GM12892 (cell line): ENCODE measurements around the gene ASCC3.
A peak's percentile ranks its signal among the peaks of the same experiment; 100 is the strongest.
"Not testable (repeated sequence)": the region's sequence is repeated elsewhere in the genome, so short reads cannot be mapped to it uniquely, and the experiment has no call there.

Source experiments
- DNase-seq: peaks from one replicate; pipeline ENCODE4 v3.0.0; 2011; ENCODE audit not compliant: insufficient read length
- FAIRE-seq: peaks from 2 replicates; lab custom pipeline; 2011; peaks lifted over from hg19 to GRCh38; lab: Jason Lieb, UNC
- POLR2A ChIP-seq: IDR thresholded peaks from 2 replicates; pipeline ENCODE4 v1.6.1; 2011; ENCODE audit warnings: low read depth, low read length, control low read depth
- POLR2AphosphoS5 ChIP-seq: IDR thresholded peaks from 2 replicates; pipeline ENCODE4 v1.6.1; 2011; ENCODE audit warnings: low read depth, low read length, control low read depth
- TAF1 ChIP-seq: IDR thresholded peaks from 2 replicates; pipeline ENCODE4 v1.6.1; 2011; ENCODE audit warnings: low read depth, mild to moderate bottlenecking, control low read depth, low read length, borderline replicate concordance

ASCC3 gene

GRCh38 chr6:100671740-100672139 lies 209.4 kb downstream of the ASCC3 start:
- TF ChIP-seq POLR2A (no peak), TAF1 (no peak), POLR2AphosphoS5 (no peak)
- DNase-seq = no peak
- FAIRE-seq = no peak

DNA sequence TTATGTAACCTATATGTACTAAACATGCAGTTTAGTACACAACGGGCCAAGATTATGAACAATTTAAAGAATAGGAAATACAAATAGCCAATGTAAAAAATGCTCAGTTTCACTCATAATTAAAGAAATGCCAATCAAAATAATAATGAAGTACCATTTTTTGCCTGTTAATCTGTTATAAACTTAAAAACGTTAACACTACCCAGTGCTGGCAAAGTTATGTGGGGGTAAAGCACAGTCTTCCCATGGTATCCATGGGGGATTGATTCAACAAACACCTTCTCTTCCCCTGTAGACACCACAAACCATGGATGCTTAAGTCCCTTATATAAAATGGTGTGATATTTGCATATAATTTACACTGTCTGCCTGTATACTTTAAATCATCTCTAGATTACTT lies 211.1 kb downstream of the ASCC3 start:
- DNase-seq = no peak
- FAIRE-seq = no peak
- TF ChIP-seq POLR2A = no peak
- TF ChIP-seq TAF1 = no peak
- no peak for TF ChIP-seq POLR2AphosphoS5

GRCh38 chr6:100665041-100665380 lies 216.1 kb downstream of the ASCC3 start:
- TF ChIP-seq POLR2AphosphoS5 (no peak), TAF1 (no peak), POLR2A (no peak)
- DNase-seq (peak; percentile 0), FAIRE-seq (peak; percentile 83)

GRCh38 chr6:100664274-100665040 lies 216.7 kb downstream of the ASCC3 start:
- TF ChIP-seq POLR2A = no peak
- TF ChIP-seq TAF1 = no peak
- no peak for TF ChIP-seq POLR2AphosphoS5
- DNase-seq = no peak
- FAIRE-seq = peak; percentile 68

DNA sequence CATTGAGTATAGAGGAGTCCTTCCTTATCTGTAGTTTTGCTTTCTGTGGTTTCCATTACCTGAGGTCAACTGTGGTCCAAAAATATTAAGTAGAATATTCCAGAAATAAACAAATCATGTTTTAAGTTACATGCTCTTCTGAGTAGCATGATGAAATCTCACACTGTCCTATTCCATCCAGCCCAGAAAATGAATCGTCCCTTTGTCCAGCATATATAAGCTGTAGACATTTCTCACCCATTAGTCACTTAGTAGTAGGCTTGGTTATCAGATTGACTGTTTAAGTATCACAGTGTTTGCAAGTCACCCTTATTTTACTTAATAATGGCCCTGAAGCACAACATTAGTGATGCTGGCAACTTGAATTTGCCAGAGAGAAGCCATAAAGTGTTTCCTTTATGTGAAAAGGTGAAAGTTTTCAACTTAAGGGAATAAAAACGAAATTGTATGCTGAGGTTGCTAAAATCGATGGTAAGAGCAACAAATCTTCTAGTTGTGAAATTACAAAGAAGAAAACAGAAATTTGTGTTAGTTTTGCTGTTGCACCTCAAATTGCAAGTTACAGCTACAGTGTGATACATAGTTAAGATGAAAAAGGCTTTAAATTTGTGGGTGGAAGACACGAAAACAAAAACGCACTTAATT lies 217.8 kb downstream of the ASCC3 start:
- FAIRE-seq = peak; percentile 5
- no peak for DNase-seq

GRCh38 chr6:100662264-100662663 lies 218.9 kb downstream of the ASCC3 start:
- no peak for DNase-seq
- TF ChIP-seq POLR2AphosphoS5 (no peak), POLR2A (no peak), TAF1 (no peak)
- peak; percentile 40 for FAIRE-seq

More for the DNA sequence above, 217.8 kb downstream of the ASCC3 start:
- TF ChIP-seq TAF1 = no peak
- TF ChIP-seq POLR2A = no peak
- TF ChIP-seq POLR2AphosphoS5 = no peak

DNA sequence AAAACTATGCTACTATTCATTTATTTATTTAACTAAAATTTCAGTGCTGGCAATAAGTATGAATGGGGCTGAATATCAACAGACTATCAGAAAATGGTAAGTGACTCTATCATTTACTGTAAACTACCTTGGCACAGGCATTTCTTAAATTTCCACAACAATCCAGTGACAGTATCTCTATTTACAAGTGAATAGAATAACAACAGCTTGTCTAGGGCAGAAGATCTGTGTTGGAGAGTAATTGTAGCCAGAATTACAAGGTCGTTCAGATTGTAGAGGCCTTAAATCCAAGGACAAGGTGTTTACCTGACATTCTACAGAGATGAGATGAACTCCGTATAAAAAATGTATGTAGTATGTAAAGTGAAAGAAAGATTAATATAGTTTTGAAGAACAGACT lies 222.6 kb downstream of the ASCC3 start:
- DNase-seq (no peak), FAIRE-seq (no peak)
- TF ChIP-seq POLR2AphosphoS5 (no peak), TAF1 (no peak), POLR2A (no peak)

DNA sequence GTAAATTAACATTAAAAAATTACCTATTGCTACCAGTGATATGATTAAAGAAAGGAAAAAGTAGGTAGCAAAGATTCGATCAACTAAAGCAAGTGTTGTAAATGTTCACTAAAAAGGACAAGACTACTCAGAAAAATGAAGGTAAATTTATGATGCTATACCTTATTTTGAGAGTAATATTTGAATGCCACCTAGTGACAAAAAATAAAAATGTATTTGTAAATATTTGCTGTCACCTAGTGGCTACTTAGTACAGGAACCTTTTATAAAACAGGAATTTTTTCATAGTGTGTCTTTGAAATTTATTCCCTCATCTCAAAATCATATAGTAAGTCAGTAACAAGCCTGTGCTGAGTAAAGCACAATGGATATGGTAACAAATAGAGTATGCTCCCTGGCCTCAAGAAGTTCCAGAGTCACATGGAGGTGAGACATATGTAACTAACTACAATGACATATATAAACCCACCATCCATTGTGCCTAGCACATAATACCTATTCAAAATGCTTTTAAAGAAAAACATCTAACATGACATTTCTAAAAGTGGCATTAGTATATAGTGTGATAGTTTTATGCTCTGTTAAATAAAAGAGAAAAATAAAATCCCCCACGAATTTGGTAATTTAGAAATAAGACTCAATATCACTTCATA lies 223.3 kb downstream of the ASCC3 start:
- DNase-seq (no peak), FAIRE-seq (no peak)
- TF ChIP-seq POLR2A (no peak), POLR2AphosphoS5 (no peak), TAF1 (no peak)

- FAIRE-seq = not testable (repeated sequence)
Measured at GRCh38 chr6:100641147-100641546, 240.0 kb downstream of the ASCC3 start.

DNA sequence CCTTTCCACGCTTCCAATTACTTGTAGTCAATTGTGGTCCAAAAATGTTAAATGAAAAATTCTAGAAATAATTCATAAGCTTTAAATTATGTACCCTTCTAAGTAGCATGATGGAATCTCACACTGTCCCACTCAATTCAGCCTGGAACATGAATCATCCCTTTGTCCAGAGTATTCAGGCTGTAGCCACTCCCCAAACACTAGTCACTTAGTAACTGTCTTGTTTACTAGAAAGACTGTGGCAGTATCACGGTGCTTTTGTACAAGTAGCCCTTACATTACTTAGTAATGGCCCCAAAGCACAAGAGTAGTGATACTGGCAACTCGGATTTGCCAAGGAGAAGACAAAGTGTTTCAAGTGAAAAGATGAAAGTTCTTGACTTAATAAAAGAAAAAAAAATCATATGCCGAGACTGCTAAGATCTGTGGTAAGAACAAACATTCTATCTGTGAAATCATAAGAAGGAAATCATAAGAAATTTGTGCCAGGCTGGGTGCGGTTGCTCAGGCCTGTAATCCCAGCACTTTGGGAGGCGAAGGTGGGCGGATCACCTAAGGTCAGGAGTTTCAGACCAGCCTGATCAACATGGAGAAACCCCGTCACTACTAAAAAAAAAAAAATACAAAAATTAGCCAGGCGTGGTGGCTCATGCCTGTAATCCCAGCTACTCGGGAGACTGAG lies 247.9 kb downstream of the ASCC3 start:
- TF ChIP-seq POLR2AphosphoS5 (no peak), POLR2A (no peak), TAF1 (no peak)
- DNase-seq = no peak
- FAIRE-seq = no peak

More at GRCh38 chr6:100641147-100641546, 240.0 kb downstream of the ASCC3 start:
- not testable (repeated sequence) for DNase-seq

DNA sequence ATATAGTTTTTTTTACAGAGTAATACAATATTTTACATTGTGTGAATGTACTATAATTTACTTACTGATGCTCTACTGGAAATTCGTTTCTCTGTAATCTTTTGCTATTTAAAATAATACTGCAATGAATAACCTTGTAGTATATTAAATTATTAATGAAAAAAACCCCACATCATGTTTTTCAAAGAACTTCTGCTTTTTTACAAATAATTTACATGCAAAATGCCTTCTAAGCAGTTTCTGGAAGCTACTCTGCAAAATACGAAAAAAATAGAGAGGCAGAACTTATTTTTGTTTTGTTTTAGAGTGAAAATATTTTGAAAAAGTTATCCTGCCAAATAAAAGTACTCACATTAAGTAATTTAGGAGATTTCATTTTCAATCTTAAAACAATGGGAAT lies 250.6 kb downstream of the ASCC3 start:
- no peak for DNase-seq
- TF ChIP-seq POLR2AphosphoS5 (no peak), POLR2A (no peak), TAF1 (no peak)
- FAIRE-seq = no peak
